Muscle layer of duodenum (tissue), 2 donors: ENCODE data around the gene TMED9.

ENCODE experiments used
- H3K27ac ChIP-seq: one replicate; pipeline ENCODE4 v1.7.0; 2013; ENCODE audit warnings: mild to moderate bottlenecking, low read length
- H3K27me3 ChIP-seq: one replicate; pipeline ENCODE4 v1.7.0; 2013; ENCODE audit warnings: low read depth, mild to moderate bottlenecking, control low read depth, low read length
- H3K36me3 ChIP-seq, 2 donors: one replicate each; pipeline ENCODE4 v1.7.0; 2013; ENCODE audit warnings: low read length in 2 of 2, control low read depth in 1 of 2, mild to moderate bottlenecking in 1 of 2; ENCODE audit not compliant: insufficient read depth in 2 of 2, control insufficient read depth in 1 of 2
- H3K4me1 ChIP-seq, 2 donors: one replicate each; pipeline ENCODE4 v1.7.0; 2013; ENCODE audit warnings: low read length in 2 of 2, mild to moderate bottlenecking in 2 of 2, control low read depth in 1 of 2, moderate library complexity in 1 of 2; ENCODE audit not compliant: insufficient read depth in 2 of 2, control insufficient read depth in 1 of 2
- H3K4me3 ChIP-seq, 2 donors: one replicate each; pipeline ENCODE4 v1.7.0; 2013; ENCODE audit warnings: low read length in 2 of 2, low read depth in 1 of 2, mild to moderate bottlenecking in 1 of 2
- H3K9me3 ChIP-seq, 2 donors: one replicate each; pipeline ENCODE4 v1.7.0; 2013; ENCODE audit warnings: low read length in 2 of 2, control low read depth in 1 of 2, mild to moderate bottlenecking in 1 of 2; ENCODE audit not compliant: control insufficient read depth in 1 of 2
- donor health status: healthy.

TMED9 gene

DNA sequence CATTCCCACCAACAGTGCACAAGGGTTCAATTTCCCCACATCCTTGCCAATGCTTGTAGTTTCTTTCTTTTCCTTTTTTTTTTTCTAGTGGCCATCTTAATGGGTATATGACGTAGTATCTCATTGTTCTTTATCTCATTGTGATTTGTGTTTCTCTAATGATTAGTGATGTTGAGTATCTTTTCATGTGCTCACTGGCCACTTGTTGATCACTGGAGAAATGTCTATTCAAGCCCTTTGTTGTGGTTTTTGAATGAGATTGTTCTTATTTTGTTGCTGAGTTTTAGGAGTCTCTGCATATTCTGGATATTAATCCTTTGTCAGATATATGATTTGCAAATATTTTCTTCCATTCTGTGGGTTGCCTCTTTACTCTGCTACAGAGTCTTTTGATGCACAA lies 1.6 kb upstream of the TMED9 start:
- no peaks in the 10 kb centered on the region for H3K27me3 ChIP-seq
- H3K4me1 ChIP-seq = peaks cover 5 to 20% of the 10 kb centered on the region in 2 donors
- H3K4me3 ChIP-seq = no peak overlapping the region
- peaks cover 22% of the 10 kb centered on the region in 2 donors for H3K36me3 ChIP-seq
- no peaks in the 10 kb centered on the region for H3K9me3 ChIP-seq
- no peak overlapping the region for H3K27ac ChIP-seq

GRCh38 chr5:177591690-177592009 lies 353 bp upstream of the TMED9 start:
- Histone ChIP-seq H3K4me3 (peak overlapping the region; percentile 88 to 94), H3K27ac (peak overlapping the region; percentile 86), H3K9me3 (no peaks in the 10 kb centered on the region), H3K4me1 (peaks cover 5 to 20% of the 10 kb centered on the region in 2 donors), H3K27me3 (no peaks in the 10 kb centered on the region), H3K36me3 (peaks cover 33 to 35% of the 10 kb centered on the region in 2 donors)

- H3K27ac ChIP-seq = peak overlapping the region; percentile 86
- H3K36me3 ChIP-seq = peaks cover 33 to 37% of the 10 kb centered on the region in 2 donors
Measured at GRCh38 chr5:177592905-177593304, 902 bp downstream of the TMED9 start.

DNA sequence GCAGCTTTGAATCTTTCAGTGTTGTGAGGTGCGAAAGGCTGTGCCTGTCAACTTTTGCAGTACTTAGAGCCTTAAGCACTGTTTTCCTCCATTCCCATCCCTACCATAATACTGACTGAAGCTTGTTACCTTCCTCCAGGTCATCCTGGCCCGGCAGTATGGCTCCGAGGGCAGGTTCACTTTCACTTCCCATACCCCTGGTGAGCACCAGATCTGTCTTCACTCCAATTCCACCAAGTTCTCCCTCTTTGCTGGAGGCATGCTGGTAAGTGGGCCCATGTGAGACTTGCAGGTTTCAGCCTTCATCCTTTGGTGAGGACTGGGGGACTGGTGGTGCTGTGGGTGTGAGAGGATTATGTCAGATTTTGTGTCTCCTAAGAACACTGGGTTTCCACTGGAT lies 1.5 kb downstream of the TMED9 start:
- no peak overlapping the region for H3K27ac ChIP-seq
- peaks cover 33 to 37% of the 10 kb centered on the region in 2 donors for H3K36me3 ChIP-seq
- no peaks in the 10 kb centered on the region for H3K9me3 ChIP-seq
- peak overlapping the region; percentile 19 to 94 for H3K4me3 ChIP-seq
- no peaks in the 10 kb centered on the region for H3K27me3 ChIP-seq
- H3K4me1 ChIP-seq = peaks cover 5 to 20% of the 10 kb centered on the region in 2 donors

More at GRCh38 chr5:177592905-177593304, 902 bp downstream of the TMED9 start:
- no peaks in the 10 kb centered on the region for H3K9me3 ChIP-seq
- peaks cover 5 to 20% of the 10 kb centered on the region in 2 donors for H3K4me1 ChIP-seq
- H3K4me3 ChIP-seq = peak overlapping the region; percentile 88 to 94
- H3K27me3 ChIP-seq = no peaks in the 10 kb centered on the region

GRCh38 chr5:177594071-177594470 lies 2.1 kb downstream of the TMED9 start:
- H3K36me3 ChIP-seq = peaks cover 33 to 37% of the 10 kb centered on the region in 2 donors
- H3K9me3 ChIP-seq = no peaks in the 10 kb centered on the region
- no peak overlapping the region for H3K4me3 ChIP-seq
- H3K27me3 ChIP-seq = no peaks in the 10 kb centered on the region
- no peak overlapping the region for H3K27ac ChIP-seq
- peaks cover 5 to 20% of the 10 kb centered on the region in 2 donors for H3K4me1 ChIP-seq

- H3K36me3 ChIP-seq = peaks cover 33 to 37% of the 10 kb centered on the region in 2 donors
- H3K9me3 ChIP-seq = no peaks in the 10 kb centered on the region
- no peaks in the 10 kb centered on the region for H3K27me3 ChIP-seq
- H3K27ac ChIP-seq = no peak overlapping the region
- H3K4me1 ChIP-seq = peaks cover 5 to 20% of the 10 kb centered on the region in 2 donors
- no peak overlapping the region for H3K4me3 ChIP-seq
Measured at GRCh38 chr5:177595026-177595585, 3.1 kb downstream of the TMED9 start.

DNA sequence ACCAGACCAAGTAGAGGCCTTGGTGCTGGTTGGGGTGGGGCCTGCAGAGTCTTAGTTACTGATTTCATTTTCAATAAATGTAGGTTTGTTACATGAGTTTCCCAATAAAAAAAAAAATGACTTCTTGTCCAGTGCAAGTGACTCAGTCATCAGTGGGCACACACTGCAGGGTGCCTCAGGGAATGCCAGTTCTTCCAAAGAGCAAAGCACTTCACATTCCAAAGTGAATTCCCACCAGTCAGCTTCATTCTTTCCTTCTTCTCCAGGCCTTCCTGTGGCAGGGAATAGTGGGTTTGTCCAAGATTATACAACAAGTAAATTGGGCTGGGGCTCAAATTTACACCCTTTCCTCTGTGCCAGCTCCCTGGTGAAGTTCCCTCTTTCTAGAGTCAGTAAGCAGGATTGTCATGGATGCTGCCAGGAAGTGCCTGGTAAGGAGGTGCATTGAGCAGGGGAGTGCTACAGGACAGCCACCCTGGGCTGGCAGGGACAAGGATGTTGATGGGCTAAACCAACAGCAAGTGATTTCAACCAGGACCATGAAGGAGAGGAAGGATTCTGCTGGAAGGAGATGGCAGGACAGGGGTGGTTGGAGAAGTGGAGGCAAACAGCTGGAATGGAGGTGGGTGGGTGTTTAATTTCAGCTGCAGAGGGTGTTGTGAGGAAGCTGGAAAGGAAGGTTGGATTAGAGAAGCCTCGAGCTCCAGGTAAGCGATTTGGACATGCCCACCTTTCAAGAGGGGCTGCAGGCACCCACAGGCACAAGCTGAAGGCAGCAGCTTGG lies 4.2 kb downstream of the TMED9 start:
- H3K36me3 ChIP-seq = peaks cover 33 to 37% of the 10 kb centered on the region in 2 donors
- peaks cover 13 to 27% of the 10 kb centered on the region in 2 donors for H3K4me1 ChIP-seq
- H3K27me3 ChIP-seq = no peaks in the 10 kb centered on the region
- no peak overlapping the region for H3K27ac ChIP-seq
- no peaks in the 10 kb centered on the region for H3K9me3 ChIP-seq
- no peak overlapping the region for H3K4me3 ChIP-seq

DNA sequence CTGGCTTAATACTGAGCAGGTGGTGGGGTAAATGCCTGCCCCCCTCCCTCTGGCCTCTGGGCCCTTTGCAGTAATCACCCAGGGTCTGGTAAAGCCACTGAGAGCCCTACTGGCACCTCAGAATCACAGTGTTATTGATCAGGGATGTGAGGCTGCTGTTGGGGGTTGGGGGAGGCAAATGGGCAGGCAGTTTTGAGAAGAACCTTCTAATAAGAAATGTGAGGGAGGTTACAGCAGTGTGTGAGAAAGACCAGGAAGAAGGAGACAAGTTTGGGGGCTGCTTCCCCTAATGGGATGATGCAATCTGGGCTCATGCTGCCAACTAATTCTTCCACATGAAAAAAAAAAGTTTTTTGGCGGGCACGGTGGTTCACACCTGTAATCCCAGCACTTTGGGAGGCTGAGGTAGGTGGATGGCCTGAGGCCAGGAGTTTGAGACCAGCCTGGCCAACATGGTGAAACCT lies 4.8 kb downstream of the TMED9 start:
- no peak overlapping the region for H3K27ac ChIP-seq
- H3K9me3 ChIP-seq = no peaks in the 10 kb centered on the region
- no peaks in the 10 kb centered on the region for H3K27me3 ChIP-seq
- peaks cover 15 to 25% of the 10 kb centered on the region in 2 donors for H3K4me1 ChIP-seq
- no peak overlapping the region for H3K4me3 ChIP-seq
- peaks cover 33 to 37% of the 10 kb centered on the region in 2 donors for H3K36me3 ChIP-seq

DNA sequence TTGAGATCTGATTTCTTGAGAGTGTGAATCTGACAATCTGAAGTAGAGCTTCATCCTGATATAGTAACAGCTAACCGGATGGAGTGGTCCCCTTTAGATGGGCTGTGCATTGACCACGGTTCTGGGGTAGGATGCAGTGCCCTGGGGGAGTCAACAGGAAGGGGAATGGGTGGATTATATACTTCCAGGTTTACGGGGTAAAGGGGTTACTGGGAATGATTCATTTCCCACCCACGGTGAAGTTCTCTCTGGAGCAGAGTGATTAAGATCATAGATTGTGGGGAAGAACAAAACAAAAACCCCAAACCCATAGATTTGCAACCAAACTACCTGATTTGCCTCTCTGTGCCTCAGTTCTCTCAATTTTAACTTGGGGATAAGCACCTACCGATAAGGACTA lies 6.5 kb downstream of the TMED9 start:
- Histone ChIP-seq H3K27ac (no peak overlapping the region), H3K4me3 (no peak overlapping the region), H3K9me3 (no peaks in the 10 kb centered on the region)

DNA sequence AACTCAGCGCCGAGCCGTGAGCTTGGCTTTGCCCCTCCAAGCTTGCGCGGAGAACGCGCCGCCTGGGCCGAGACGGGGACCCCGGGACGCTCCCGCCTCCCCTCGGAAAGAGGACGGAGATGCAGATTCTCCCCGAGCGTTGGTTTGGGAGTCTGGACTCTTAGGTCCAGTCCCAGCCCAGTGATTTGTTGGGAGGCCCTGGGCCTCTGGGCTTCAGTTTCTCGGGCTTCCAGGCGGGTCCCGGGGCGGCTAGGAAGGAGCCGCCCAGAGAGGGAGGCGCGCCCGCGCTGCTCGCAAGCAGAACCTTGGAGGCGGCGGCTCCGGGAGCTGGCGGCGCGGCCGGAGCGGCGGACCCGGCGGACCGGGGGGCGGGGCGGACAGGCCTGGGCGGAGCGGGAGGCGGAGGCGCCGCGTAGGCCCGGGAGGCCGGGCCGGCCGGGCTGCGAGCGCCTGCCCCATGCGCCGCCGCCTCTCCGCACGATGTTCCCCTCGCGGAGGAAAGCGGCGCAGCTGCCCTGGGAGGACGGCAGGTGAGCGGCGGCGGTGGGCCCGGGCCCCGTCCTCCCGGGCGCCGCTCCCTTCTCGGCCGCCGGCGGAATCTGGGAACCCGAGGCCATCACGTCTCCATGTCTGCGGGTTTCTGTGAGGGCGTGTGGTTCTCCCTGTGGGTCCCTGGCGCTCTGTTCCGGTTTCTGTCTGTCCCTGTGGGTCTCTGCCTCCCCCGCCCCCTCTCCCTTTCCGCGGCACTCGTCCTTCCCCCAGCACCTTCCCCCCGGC lies 7.9 kb downstream of the TMED9 start, which contains the start of gene B4GALT7:
Gene B4GALT7, plus strand, starts transcription at position 402 of the 777 bp plus-strand sequence. Its CDS starts 79 bp downstream, at position 481.
- Histone ChIP-seq H3K27ac (peak within 1 kb of the TSS; percentile 79), H3K4me1 (peaks cover 9 to 10% of the 10 kb centered on the region in 2 donors), H3K4me3 (peak within 1 kb of the TSS; percentile 68 to 98), H3K9me3 (no peaks in the 10 kb centered on the region), H3K27me3 (no peaks in the 10 kb centered on the region), H3K36me3 (peaks cover 16 to 20% of the 10 kb centered on the region in 2 donors)

More for the DNA sequence above, 6.5 kb downstream of the TMED9 start:
- Histone ChIP-seq H3K27me3 (no peaks in the 10 kb centered on the region), H3K36me3 (peaks cover 30 to 34% of the 10 kb centered on the region in 2 donors), H3K4me1 (peaks cover 12 to 15% of the 10 kb centered on the region in 2 donors)

GRCh38 chr5:177600508-177601018 lies 8.6 kb downstream of the TMED9 start:
- H3K36me3 ChIP-seq = peaks cover 10 to 13% of the 10 kb centered on the region in 2 donors
- peak overlapping the region; percentile 79 for H3K27ac ChIP-seq
- no peaks in the 10 kb centered on the region for H3K9me3 ChIP-seq
- no peaks in the 10 kb centered on the region for H3K27me3 ChIP-seq
- H3K4me1 ChIP-seq = peaks cover 9 to 10% of the 10 kb centered on the region in 2 donors
- H3K4me3 ChIP-seq = peak overlapping the region; percentile 68 to 98
